B cell (primary cell): ENCODE data around the gene DNAJB8. TPM values are rescaled to one million over a fixed set of nuclear protein-coding genes. Genes with fewer than 3 reads are reported as not detected.

Source experiments
- ATAC-seq: fragments of 200-7000 bp; cut with Tn5 transposase; one replicate; pipeline ENCODE4 v1.10.0; 2021; ENCODE audit warnings: low read depth, mild to moderate bottlenecking, moderate number of reproducible peaks, moderate library complexity
- CTCF ChIA-PET: fragments of 350-600 bp; sonication (Branson Sonifier 250); formaldehyde crosslinking; loops from one replicate; lab custom pipeline; 2021; ENCODE audit warnings: antibody characterized with exemption, inconsistent platforms; lab: Charles Lee
- POLR2A ChIA-PET: fragments of 350-600 bp; sonication (Branson Sonifier 250); formaldehyde crosslinking; loops from one replicate; lab custom pipeline; 2021; ENCODE audit warnings: antibody characterized with exemption; lab: Charles Lee
- DNase-seq: peaks from one replicate; pipeline ENCODE4 v3.0.0; 2013
- H2AFZ ChIP-seq: 2 replicates; pipeline ENCODE4 v1.6.1; 2012; ENCODE audit warnings: mild to moderate bottlenecking, low read depth, low read length; ENCODE audit not compliant: insufficient read depth, poor library complexity, severe bottlenecking
- H3K27ac ChIP-seq, 2 donors: 1 replicate in 1 of 2; 2 replicates in 1 of 2; pipeline ENCODE4 v1.5.1; 2012 to 2013; ENCODE audit warnings: low read length in 2 of 2, mild to moderate bottlenecking in 2 of 2, moderate library complexity in 1 of 2
- H3K27me3 ChIP-seq, 4 experiments: fragments of 200-600 bp in 1 of 4; sonication (generic) in 1 of 4; replicated peaks in 1 of 4; 1 replicate in 2 of 4; 2 replicates in 2 of 4; pipeline versions ENCODE4 v1.6.1 to v1.7.0; 2013 to 2016; ENCODE audit warnings: low read length in 3 of 4, mild to moderate bottlenecking in 2 of 4, mixed read lengths in 1 of 4, moderate library complexity in 1 of 4; ENCODE audit not compliant: insufficient read depth in 4 of 4, control insufficient read depth in 3 of 4; ENCODE audit errors: control extremely low read depth in 1 of 4
- H3K36me3 ChIP-seq, 2 experiments: replicated peaks in 1 of 2; 1 replicate in 1 of 2; 2 replicates in 1 of 2; pipeline versions ENCODE4 v1.6.1 to v1.7.1; 2013; ENCODE audit warnings: low read length in 1 of 2; ENCODE audit not compliant: insufficient read depth in 2 of 2, control insufficient read depth in 1 of 2; ENCODE audit errors: control extremely low read depth in 1 of 2, extremely low read depth in 1 of 2
- H3K4me1 ChIP-seq, 2 donors: fragments of 200-600 bp in 1 of 2; sonication (generic) in 1 of 2; 1 replicate in 1 of 2; 2 replicates in 1 of 2; pipeline versions ENCODE4 v1.5.1 to v1.6.1; 2013 to 2017; ENCODE audit warnings: low read length in 2 of 2; ENCODE audit not compliant: control insufficient read depth in 2 of 2, insufficient read depth in 2 of 2
- H3K4me2 ChIP-seq: replicated peaks from 2 replicates; pipeline ENCODE3; 2012; ENCODE audit warnings: mild to moderate bottlenecking, low read depth, low read length; ENCODE audit not compliant: poor library complexity, severe bottlenecking
- H3K4me3 ChIP-seq, 5 experiments: fragments of 200-600 bp in 1 of 5; sonication (generic) in 1 of 5; 1 replicate in 3 of 5; 2 replicates in 2 of 5; pipeline versions ENCODE4 v1.5.1 to v1.7.0; 2011 to 2016; ENCODE audit warnings: low read length in 4 of 5, mild to moderate bottlenecking in 4 of 5, low read depth in 2 of 5, control low read depth in 1 of 5, moderate library complexity in 1 of 5; ENCODE audit not compliant: insufficient read depth in 1 of 5; ENCODE audit errors: control extremely low read depth in 1 of 5, extremely low read depth in 1 of 5
- H3K79me2 ChIP-seq: fragments of 200-600 bp; sonication (generic); one replicate; pipeline ENCODE4 v1.6.0; 2016; ENCODE audit warnings: low read length; ENCODE audit not compliant: control insufficient read depth, insufficient read depth
- H3K9ac ChIP-seq: fragments of 200-600 bp; sonication (generic); 2 replicates; pipeline ENCODE4 v1.6.1; 2017; ENCODE audit warnings: mild to moderate bottlenecking, low read length, moderate library complexity
- H3K9me3 ChIP-seq, 3 donors: one replicate each; pipeline versions ENCODE4 v1.6.1 to v1.7.1; 2013; ENCODE audit warnings: low read length in 2 of 3; ENCODE audit not compliant: control insufficient read depth in 2 of 3, insufficient read depth in 1 of 3; ENCODE audit errors: control extremely low read depth in 1 of 3
- H4K20me1 ChIP-seq: 2 replicates; pipeline ENCODE4 v1.6.0; 2012; ENCODE audit warnings: mild to moderate bottlenecking, low read length; ENCODE audit not compliant: insufficient read depth, control insufficient read depth, poor library complexity, severe bottlenecking
- H3K27ac Mint-ChIP-seq: one replicate; pipeline ENCODE4 v1.8.0; 2021; ENCODE audit warnings: mixed read lengths
- H3K27me3 Mint-ChIP-seq: one replicate; pipeline ENCODE4 v1.8.0; 2021; ENCODE audit warnings: mixed read lengths
- H3K4me1 Mint-ChIP-seq: one replicate; pipeline ENCODE4 v1.8.0; 2021; ENCODE audit warnings: mixed read lengths
- H3K4me3 Mint-ChIP-seq: one replicate; pipeline ENCODE4 v1.8.0; 2021; ENCODE audit warnings: mixed read lengths
- H3K9me3 Mint-ChIP-seq: one replicate; pipeline ENCODE4 v1.8.0; 2022; ENCODE audit warnings: mixed read lengths; ENCODE audit not compliant: insufficient read depth
- EZH2 ChIP-seq: IDR thresholded peaks from 2 replicates; pipeline ENCODE4 v1.6.1; 2012; ENCODE audit warnings: borderline replicate concordance, low read depth, mild to moderate bottlenecking, moderate library complexity, low read length; ENCODE audit not compliant: insufficient read depth, poor library complexity, severe bottlenecking
- WGBS: methylation state at CpG from one replicate; pipeline ENCODE4 v1.1.5; 2013; ENCODE audit warnings: missing lambda C conversion rate; ENCODE audit not compliant: insufficient coverage; 5-methylcytosine and 5-hydroxymethylcytosine counted together
- intact Hi-C: fragments of 100-400 bp; cut with micrococcal nuclease; formaldehyde crosslinking; loops from one replicate; pipeline ENCODE4 v1.10.0; 2022
- polyA plus RNA-seq: library from polyadenylated mRNA; depleted of rRNA; stranded (reverse); fragments of >200 nt; gene quantifications from 2 replicates; pipeline ENCODE4 v1.2.3, GENCODE V29; 2012
- total RNA-seq, 2 donors: library from RNA; stranded (reverse); fragments of 120-200 nt in 1 of 2; gene quantifications; 1 replicate in 1 of 2; 2 replicates in 1 of 2; pipeline versions ENCODE4 v1.2.3 to v1.2.4, GENCODE V29; 2013 to 2022
- TF ChIP-seq, protein P1 (sequence below): fragments of 200-600 bp; IDR thresholded peaks from one replicate; pipeline ENCODE4 v1.8.0; 2022; ENCODE audit warnings: antibody characterized with exemption, mild to moderate bottlenecking

DNAJB8 gene
- total and polyA plus RNA-seq, 2 donors (not counting 1 experiment from before 2014, with no cell fraction given), result not detected

DNA sequence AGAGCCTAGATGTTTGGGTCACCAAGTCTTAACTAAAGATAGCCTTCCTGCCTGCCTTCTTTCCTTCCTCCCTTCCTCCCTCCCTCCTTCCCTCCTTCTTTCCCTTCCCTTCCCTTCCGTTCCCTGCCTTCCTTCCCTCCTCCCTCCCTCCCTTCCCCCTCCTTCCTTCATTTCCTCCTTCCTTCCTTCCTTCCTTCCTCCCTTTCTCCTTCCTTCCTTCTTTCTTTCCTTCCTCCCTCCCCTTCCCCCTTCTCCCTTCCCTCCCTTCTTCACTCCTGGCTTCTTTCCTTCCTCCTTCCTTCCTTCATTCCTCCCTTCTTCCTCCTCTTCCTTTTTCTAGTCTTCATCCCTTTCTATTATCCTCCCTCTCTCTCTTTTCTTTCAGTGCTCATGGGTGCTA is 2.0 kb downstream of the DNAJB8 start:
- Histone ChIP-seq H3K27ac (no peak overlapping the region), H3K4me2 (no peak overlapping the region), H3K4me1 (no peaks in the 10 kb centered on the region), H3K27me3 (peaks cover 0 to 3% (median 0%) of the 10 kb centered on the region in 4 experiments), H4K20me1 (no peaks in the 10 kb centered on the region), H3K36me3 (no peaks in the 10 kb centered on the region), H3K9ac (no peak overlapping the region), H3K4me3 (no peak overlapping the region), H2AFZ (no peak overlapping the region), H3K79me2 (no peaks in the 10 kb centered on the region), H3K9me3 (no peaks in the 10 kb centered on the region)
- H3K27ac Mint-ChIP-seq, result no peak overlapping the region
- no peak for DNase-seq
- H3K4me1 Mint-ChIP-seq, result no peaks in the 10 kb centered on the region
- 47% methylated on average over 1 of the region's 1 CpG for WGBS
- H3K4me3 Mint-ChIP-seq, result no peak overlapping the region
- H3K27me3 Mint-ChIP-seq, result peaks cover 32% of the 10 kb centered on the region
- ChIA-PET POLR2A (no interaction called here), CTCF (no interaction called here)
- H3K9me3 Mint-ChIP-seq, result no peaks in the 10 kb centered on the region
- intact Hi-C loops, result no loop called here
- TF ChIP-seq, protein P1, sequence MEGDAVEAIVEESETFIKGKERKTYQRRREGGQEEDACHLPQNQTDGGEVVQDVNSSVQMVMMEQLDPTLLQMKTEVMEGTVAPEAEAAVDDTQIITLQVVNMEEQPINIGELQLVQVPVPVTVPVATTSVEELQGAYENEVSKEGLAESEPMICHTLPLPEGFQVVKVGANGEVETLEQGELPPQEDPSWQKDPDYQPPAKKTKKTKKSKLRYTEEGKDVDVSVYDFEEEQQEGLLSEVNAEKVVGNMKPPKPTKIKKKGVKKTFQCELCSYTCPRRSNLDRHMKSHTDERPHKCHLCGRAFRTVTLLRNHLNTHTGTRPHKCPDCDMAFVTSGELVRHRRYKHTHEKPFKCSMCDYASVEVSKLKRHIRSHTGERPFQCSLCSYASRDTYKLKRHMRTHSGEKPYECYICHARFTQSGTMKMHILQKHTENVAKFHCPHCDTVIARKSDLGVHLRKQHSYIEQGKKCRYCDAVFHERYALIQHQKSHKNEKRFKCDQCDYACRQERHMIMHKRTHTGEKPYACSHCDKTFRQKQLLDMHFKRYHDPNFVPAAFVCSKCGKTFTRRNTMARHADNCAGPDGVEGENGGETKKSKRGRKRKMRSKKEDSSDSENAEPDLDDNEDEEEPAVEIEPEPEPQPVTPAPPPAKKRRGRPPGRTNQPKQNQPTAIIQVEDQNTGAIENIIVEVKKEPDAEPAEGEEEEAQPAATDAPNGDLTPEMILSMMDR, result no peak
- no peak for TF ChIP-seq EZH2
- ATAC-seq, result no peak

DNA sequence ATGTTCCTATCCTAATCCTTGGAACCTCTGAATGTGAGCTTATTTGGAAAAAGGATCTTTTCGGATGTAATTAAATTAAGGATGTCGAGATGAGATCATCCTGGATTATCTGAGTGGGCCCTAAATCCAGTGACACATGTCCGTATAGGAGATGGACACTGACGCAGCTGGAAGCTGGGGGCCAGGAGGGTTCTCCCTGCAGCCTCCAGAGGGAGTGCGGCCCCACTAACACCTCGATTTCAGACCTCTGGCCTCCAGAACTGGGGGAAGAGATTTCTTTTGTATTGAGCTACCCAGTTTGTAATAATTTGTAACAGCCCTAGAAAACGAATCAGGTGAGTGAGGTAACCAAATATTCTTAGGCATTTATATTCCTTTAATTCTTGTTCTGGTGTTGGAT is 2.5 kb downstream of the DNAJB8 start:
- no peaks in the 10 kb centered on the region for H3K4me1 ChIP-seq
- intact Hi-C loops, result no loop called here
- Mint-ChIP-seq H3K27ac (no peak overlapping the region), H3K4me1 (no peaks in the 10 kb centered on the region), H3K27me3 (peaks cover 32% of the 10 kb centered on the region), H3K9me3 (no peaks in the 10 kb centered on the region), H3K4me3 (no peak overlapping the region)
- H3K4me3 ChIP-seq, result no peak overlapping the region
- no peak overlapping the region for H2AFZ ChIP-seq
- ATAC-seq, result no peak
- H3K36me3 ChIP-seq, result no peaks in the 10 kb centered on the region
- H3K4me2 ChIP-seq, result no peak overlapping the region
- H3K9me3 ChIP-seq, result no peaks in the 10 kb centered on the region
- no peak for DNase-seq
- POLR2A ChIA-PET, result no interaction called here
- H3K79me2 ChIP-seq, result no peaks in the 10 kb centered on the region
- H4K20me1 ChIP-seq, result no peaks in the 10 kb centered on the region
- H3K27ac ChIP-seq, result no peak overlapping the region
- TF ChIP-seq EZH2, result no peak
- TF ChIP-seq, protein P1, result no peak
- 81% methylated on average over 5 of the region's 7 CpGs for WGBS
- H3K27me3 ChIP-seq, result peaks cover 0 to 3% (median 0%) of the 10 kb centered on the region in 4 experiments
- CTCF ChIA-PET, result no interaction called here
- no peak overlapping the region for H3K9ac ChIP-seq
